Gastroesophageal sphincter (tissue), 3 donors: ENCODE measurements around the gene KRTAP10-3.

Experiments
- EP300 ChIP-seq: sonication (generic); formaldehyde crosslinking; IDR thresholded peaks from one replicate; pipeline ENCODE4 v1.6.1; 2017; ENCODE audit warnings: antibody characterized with exemption, mild to moderate bottlenecking
- POLR2A ChIP-seq, 2 donors: fragments of 450-650 bp; IDR thresholded peaks; one replicate each; pipeline ENCODE4 v1.6.1; 2017; ENCODE audit warnings: antibody characterized with exemption in 2 of 2, mild to moderate bottlenecking in 2 of 2, moderate library complexity in 1 of 2
- TF ChIP-seq, protein P1 (sequence below), 4 experiments: fragments of 200-600 bp in 2 of 4; fragments of 450-650 bp in 2 of 4; sonication (generic) in 1 of 4; IDR thresholded peaks; one replicate each; pipeline ENCODE4 v1.5.1; 2017 to 2019; ENCODE audit warnings: antibody characterized with exemption in 4 of 4, mild to moderate bottlenecking in 2 of 4, moderate library complexity in 2 of 4

DNA sequence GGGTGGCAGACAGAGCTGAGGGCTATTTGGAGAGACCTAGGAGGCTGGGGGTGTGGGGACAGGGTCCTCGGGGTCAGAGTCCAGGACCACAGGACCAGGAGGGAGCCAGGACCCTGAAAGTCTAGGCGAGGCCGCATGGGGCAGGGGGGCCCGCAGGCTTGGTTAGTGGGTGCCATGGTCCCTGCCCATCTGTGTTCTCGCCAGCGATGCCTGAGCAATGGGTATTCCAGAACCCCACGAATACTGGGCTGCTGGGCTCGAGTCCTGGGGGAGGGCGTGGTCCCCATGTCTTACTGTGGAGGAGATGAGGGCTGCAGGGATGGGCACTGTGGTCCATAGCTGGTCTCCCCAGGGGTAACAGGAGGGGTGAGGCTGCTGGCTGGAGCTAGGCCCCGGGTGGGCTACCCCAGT is 31.7 kb upstream of the KRTAP10-3 start:
- TF ChIP-seq, protein P1, sequence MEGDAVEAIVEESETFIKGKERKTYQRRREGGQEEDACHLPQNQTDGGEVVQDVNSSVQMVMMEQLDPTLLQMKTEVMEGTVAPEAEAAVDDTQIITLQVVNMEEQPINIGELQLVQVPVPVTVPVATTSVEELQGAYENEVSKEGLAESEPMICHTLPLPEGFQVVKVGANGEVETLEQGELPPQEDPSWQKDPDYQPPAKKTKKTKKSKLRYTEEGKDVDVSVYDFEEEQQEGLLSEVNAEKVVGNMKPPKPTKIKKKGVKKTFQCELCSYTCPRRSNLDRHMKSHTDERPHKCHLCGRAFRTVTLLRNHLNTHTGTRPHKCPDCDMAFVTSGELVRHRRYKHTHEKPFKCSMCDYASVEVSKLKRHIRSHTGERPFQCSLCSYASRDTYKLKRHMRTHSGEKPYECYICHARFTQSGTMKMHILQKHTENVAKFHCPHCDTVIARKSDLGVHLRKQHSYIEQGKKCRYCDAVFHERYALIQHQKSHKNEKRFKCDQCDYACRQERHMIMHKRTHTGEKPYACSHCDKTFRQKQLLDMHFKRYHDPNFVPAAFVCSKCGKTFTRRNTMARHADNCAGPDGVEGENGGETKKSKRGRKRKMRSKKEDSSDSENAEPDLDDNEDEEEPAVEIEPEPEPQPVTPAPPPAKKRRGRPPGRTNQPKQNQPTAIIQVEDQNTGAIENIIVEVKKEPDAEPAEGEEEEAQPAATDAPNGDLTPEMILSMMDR (IDR thresholded peaks at IDR 0.05) = no peak
- TF ChIP-seq EP300 (no peak), POLR2A (IDR thresholded peaks at IDR 0.05) (no peak)
